IMR-90 (cell line): Measurements from ENCODE around the gene INPP5D. TPM values are rescaled to one million over a fixed set of nuclear protein-coding genes. Genes with fewer than 3 reads are reported as not detected.

ENCODE experiments used
- ATAC-seq: fragments of 200-7000 bp; cut with Tn5 transposase; 2 replicates; pipeline ENCODE4 v1.9.1; 2020; ENCODE audit warnings: low read depth, mild to moderate bottlenecking, moderate library complexity
- BruUV-seq: library from RNA; stranded (reverse); fragments of 400-500 nt; replicated peaks from 2 replicates; lab custom pipeline; 2021; lab: Mats Ljungman, UMichigan
- CTCF ChIA-PET: fragments of 300-600 bp; formaldehyde crosslinking; extraction: SDS; loops from one replicate; lab custom pipeline; 2021; ENCODE audit warnings: antibody characterized with exemption; lab: Yijun Ruan, JAX
- POLR2A ChIA-PET: fragments of 300-600 bp; sonication (Branson Sonifier 250); formaldehyde crosslinking; loops from one replicate; lab custom pipeline; 2022; ENCODE audit warnings: antibody characterized with exemption; ENCODE audit not compliant: unreplicated experiment; lab: Charles Lee
- DNase-seq: peaks from one replicate; pipeline ENCODE4 v3.0.0; 2013
- H2AFZ ChIP-seq: replicated peaks from 2 replicates; pipeline ENCODE3; 2013; ENCODE audit warnings: low read length, mild to moderate bottlenecking; ENCODE audit not compliant: poor library complexity
- H2AK5ac ChIP-seq: 2 replicates; pipeline ENCODE4 v1.6.1; 2013; ENCODE audit warnings: low read depth, low read length, inconsistent platforms
- H2AK9ac ChIP-seq: replicated peaks from 2 replicates; pipeline ENCODE3; 2013; ENCODE audit warnings: mild to moderate bottlenecking, low read depth, low read length, moderate library complexity; ENCODE audit not compliant: poor library complexity
- H2BK120ac ChIP-seq: 2 replicates; pipeline ENCODE4 v1.6.1; 2013; ENCODE audit warnings: low read depth, low read length, inconsistent platforms
- H2BK15ac ChIP-seq: 3 replicates; pipeline ENCODE4 v1.6.1; 2013; ENCODE audit warnings: low read depth, low read length, inconsistent platforms
- H2BK20ac ChIP-seq: 2 replicates; pipeline ENCODE4 v1.6.1; 2013; ENCODE audit warnings: low read depth, mild to moderate bottlenecking, inconsistent platforms, low read length, moderate library complexity
- H2BK5ac ChIP-seq: 2 replicates; pipeline ENCODE4 v1.6.1; 2013; ENCODE audit warnings: mild to moderate bottlenecking, low read depth, low read length, inconsistent platforms; ENCODE audit not compliant: poor library complexity, severe bottlenecking
- H3K14ac ChIP-seq: replicated peaks from 2 replicates; pipeline ENCODE4 v1.6.1; 2013; ENCODE audit warnings: low read depth, low read length, inconsistent platforms
- H3K18ac ChIP-seq: 2 replicates; pipeline ENCODE4 v1.6.1; 2013; ENCODE audit warnings: low read depth, low read length, control low read depth
- H3K23ac ChIP-seq: 2 replicates; pipeline ENCODE4 v1.6.1; 2013; ENCODE audit warnings: low read depth, low read length, inconsistent platforms
- H3K27ac ChIP-seq: 2 replicates; pipeline ENCODE4 v1.5.1; 2013; ENCODE audit warnings: mild to moderate bottlenecking, control low read depth, low read length; ENCODE audit not compliant: insufficient read depth
- H3K27me3 ChIP-seq: 2 replicates; pipeline ENCODE4 v1.6.1; 2013; ENCODE audit warnings: low read length; ENCODE audit not compliant: control insufficient read depth, insufficient read depth
- H3K36me3 ChIP-seq: 2 replicates; pipeline ENCODE4 v1.6.1; 2013; ENCODE audit warnings: low read length, mixed read lengths; ENCODE audit not compliant: control insufficient read depth, insufficient read depth
- H3K4ac ChIP-seq: 2 replicates; pipeline ENCODE4 v1.6.1; 2013; ENCODE audit warnings: low read depth, low read length, inconsistent platforms
- H3K4me1 ChIP-seq: 2 replicates; pipeline ENCODE4 v1.6.1; 2013; ENCODE audit warnings: low read length, mixed read lengths; ENCODE audit not compliant: control insufficient read depth, insufficient read depth
- H3K4me2 ChIP-seq: 2 replicates; pipeline ENCODE4 v1.6.1; 2013; ENCODE audit warnings: low read depth, mild to moderate bottlenecking, control low read depth, low read length, moderate library complexity
- H3K4me3 ChIP-seq: 2 replicates; pipeline ENCODE4 v1.5.1; 2013; ENCODE audit warnings: low read depth, mild to moderate bottlenecking, control low read depth, low read length, moderate library complexity; ENCODE audit not compliant: insufficient read depth
- H3K56ac ChIP-seq: 2 replicates; pipeline ENCODE4 v1.6.1; 2013; ENCODE audit warnings: low read length, inconsistent platforms; ENCODE audit not compliant: insufficient read depth; ENCODE audit errors: extremely low read depth
- H3K79me1 ChIP-seq, 2 experiments: 2 replicates each; pipeline ENCODE4 v1.6.1; 2013; ENCODE audit warnings: low read length in 2 of 2, inconsistent platforms in 1 of 2, low read depth in 1 of 2
- H3K9ac ChIP-seq: 2 replicates; pipeline ENCODE4 v1.6.1; 2013; ENCODE audit warnings: low read depth, low read length, control low read depth
- H3K9me1 ChIP-seq: 2 replicates; pipeline ENCODE4 v1.6.1; 2013; ENCODE audit warnings: low read length, inconsistent platforms; ENCODE audit not compliant: insufficient read depth
- H3K9me3 ChIP-seq: 2 replicates; pipeline ENCODE4 v1.6.1; 2013; ENCODE audit warnings: low read length; ENCODE audit not compliant: control insufficient read depth, insufficient read depth
- H4K20me1 ChIP-seq: 2 replicates; pipeline ENCODE4 v1.6.1; 2013; ENCODE audit warnings: low read length, inconsistent platforms; ENCODE audit not compliant: insufficient read depth
- H4K5ac ChIP-seq: 2 replicates; pipeline ENCODE4 v1.6.1; 2013; ENCODE audit warnings: mild to moderate bottlenecking, low read depth, low read length, control low read depth
- H4K8ac ChIP-seq, 2 experiments: 2 replicates each; pipeline ENCODE4 v1.6.1; 2013; ENCODE audit warnings: low read depth in 2 of 2, low read length in 2 of 2, control low read depth in 1 of 2, inconsistent platforms in 1 of 2
- H4K91ac ChIP-seq: 2 replicates; pipeline ENCODE4 v1.6.1; 2013; ENCODE audit warnings: low read depth, low read length, inconsistent platforms; ENCODE audit not compliant: insufficient read depth
- CEBPB ChIP-seq: IDR thresholded peaks from 2 replicates; pipeline ENCODE4 v1.6.1; 2012; ENCODE audit warnings: low read depth, low read length, improper control_type of control experiment
- CTCF ChIP-seq: conservative IDR thresholded peaks from 2 replicates; pipeline ENCODE4 v1.5.1; 2012; ENCODE audit warnings: mild to moderate bottlenecking, low read depth, low read length, improper control_type of control experiment
- ELK1 ChIP-seq: fragments of 150-350 bp; IDR thresholded peaks from 2 replicates; pipeline ENCODE4 v1.6.1; 2016; ENCODE audit warnings: low read depth, mild to moderate bottlenecking, low read length, moderate library complexity, borderline replicate concordance
- MAZ ChIP-seq: IDR thresholded peaks from 2 replicates; pipeline ENCODE4 v1.6.1; 2012; ENCODE audit warnings: low read depth, mild to moderate bottlenecking, low read length, improper control_type of control experiment, moderate library complexity, borderline replicate concordance
- MXI1 ChIP-seq: IDR thresholded peaks from 2 replicates; pipeline ENCODE4 v1.6.1; 2012; ENCODE audit warnings: low read depth, mild to moderate bottlenecking, low read length, moderate library complexity, borderline replicate concordance
- USF2 ChIP-seq: fragments of 150-350 bp; IDR thresholded peaks from 2 replicates; pipeline ENCODE4 v1.6.1; 2017; ENCODE audit warnings: mild to moderate bottlenecking, antibody characterized with exemption, low read length, low read depth
- WGBS, 2 experiments: methylation state at CpG; one replicate each; pipeline versions ENCODE4 v1.1.5 to v1.1.7; 2013; ENCODE audit warnings: missing lambda C conversion rate in 2 of 2; ENCODE audit not compliant: insufficient read length in 1 of 2; ENCODE audit errors: extremely low coverage in 2 of 2; 5-methylcytosine and 5-hydroxymethylcytosine counted together
- dilution Hi-C: fragments of 300-500 bp; cut with HindIII; formaldehyde crosslinking; loops from one replicate; pipeline ENCODE4 v1.14.3; 2018; ENCODE audit warnings: low sequenced_read_pairs; ENCODE audit not compliant: unreplicated experiment
- in situ Hi-C: fragments of 300-500 bp; cut with MboI; formaldehyde crosslinking; loops from 3 replicates; pipeline ENCODE4 v1.14.3; 2019; ENCODE audit warnings: low sequenced_read_pairs, inconsistent platforms, mixed read lengths
- intact Hi-C: fragments of 100-400 bp; cut with micrococcal nuclease; formaldehyde crosslinking; loops from 2 replicates; pipeline ENCODE4 v1.10.0; 2022
- polyA plus RNA-seq, 3 experiments: library from polyadenylated mRNA; depleted of rRNA; stranded (reverse); fragments of >200 nt; gene quantifications; 2 replicates each; pipeline ENCODE4 v1.2.3, GENCODE V29; 2012; ENCODE audit warnings: low replicate concordance in 1 of 3
- total RNA-seq: library from RNA; depleted of rRNA; stranded (reverse); fragments of >200 nt; gene quantifications from 2 replicates; pipeline ENCODE4 v1.2.3, GENCODE V29; 2012

Gene INPP5D
- total and polyA plus RNA-seq, 2 of the 4 experiments (the other 2 are of a cell fraction): 0.18 to 0.29 TPM

- no peak overlapping the region for H2BK5ac ChIP-seq
- peaks cover 12% of the 10 kb centered on the region; the same call in 1 of the 2 replicates for H3K27me3 ChIP-seq
- TF ChIP-seq ELK1 (no peak), MXI1 (no peak), USF2 (no peak), CTCF (no peak), CEBPB (no peak), MAZ (no peak)
- no peaks in the 10 kb centered on the region for H3K36me3 ChIP-seq
- no peaks in the 10 kb centered on the region for H3K4me1 ChIP-seq
- H2AFZ ChIP-seq: no peak overlapping the region
- no peak overlapping the region for H4K91ac ChIP-seq
- no peak overlapping the region for H3K56ac ChIP-seq
- no peak overlapping the region for H3K9ac ChIP-seq
- H2BK20ac ChIP-seq: no peak overlapping the region
- ATAC-seq (no peak), DNase-seq (no peak)
- ChIA-PET CTCF (no interaction called here), POLR2A (no interaction called here)
- H4K5ac ChIP-seq: no peak overlapping the region
- H3K23ac ChIP-seq: no peak overlapping the region
- H4K8ac ChIP-seq: no peak overlapping the region
- H3K4ac ChIP-seq: no peak overlapping the region
- in situ Hi-C loops (no loop called here), intact Hi-C loops (no loop called here), dilution Hi-C loops (no loop called here)
- H3K27ac ChIP-seq: no peak overlapping the region
- no peak overlapping the region for H3K4me2 ChIP-seq
- no peaks in the 10 kb centered on the region for H3K9me1 ChIP-seq
- no peak overlapping the region for H3K18ac ChIP-seq
- no peaks in the 10 kb centered on the region for H3K9me3 ChIP-seq
- BruUV-seq: no TSS peak
- H3K79me1 ChIP-seq: no peaks in the 10 kb centered on the region
- no peak overlapping the region for H2BK15ac ChIP-seq
- H2AK5ac ChIP-seq: no peak overlapping the region
- no peaks in the 10 kb centered on the region for H4K20me1 ChIP-seq
- H3K14ac ChIP-seq: no peak overlapping the region
- 83% methylated on average over 2 of the region's 6 CpGs; no CpG with 5 or more reads in 1 of the 2 experiments for WGBS, 2 experiments
- H2BK120ac ChIP-seq: no peak overlapping the region
- no peak overlapping the region for H3K4me3 ChIP-seq
- no peak overlapping the region for H2AK9ac ChIP-seq
Observed at GRCh38 chr2:233218836-233219235, 158.7 kb downstream of the INPP5D start.
